Posterior vena cava (tissue), 2 donors: Measurements from ENCODE around the gene RAB35. TPM values are rescaled to one million over a fixed set of nuclear protein-coding genes. Genes with fewer than 3 reads are reported as not detected.

Experiments used
- DNase-seq: peaks from one replicate; pipeline ENCODE4 v3.0.0-alpha.2; 2020; ENCODE audit warnings: low spot score
- intact Hi-C, 2 donors: fragments of 100-400 bp; cut with DNase I; formaldehyde crosslinking; loops; one replicate each; pipeline versions ENCODE4 v1.14.1 to v1.14.2; 2022 to 2023
- total RNA-seq, 2 donors: library from RNA; stranded (reverse); fragmentation: NEBNext Ultra II Directional; extraction: Animal tissue kit (Norgen Biotek cat#: 25700); gene quantifications; one replicate each; pipeline ENCODE4 v1.2.1, GENCODE V29; 2021
- donor health status: DM: yes; HTN: yes; CAD: no.
- donor health status: DM: yes; HTN: yes; CAD: no.

RAB35 gene
- total RNA-seq, 2 donors from 2014 or later: 47.4 to 55.9 TPM

DNA sequence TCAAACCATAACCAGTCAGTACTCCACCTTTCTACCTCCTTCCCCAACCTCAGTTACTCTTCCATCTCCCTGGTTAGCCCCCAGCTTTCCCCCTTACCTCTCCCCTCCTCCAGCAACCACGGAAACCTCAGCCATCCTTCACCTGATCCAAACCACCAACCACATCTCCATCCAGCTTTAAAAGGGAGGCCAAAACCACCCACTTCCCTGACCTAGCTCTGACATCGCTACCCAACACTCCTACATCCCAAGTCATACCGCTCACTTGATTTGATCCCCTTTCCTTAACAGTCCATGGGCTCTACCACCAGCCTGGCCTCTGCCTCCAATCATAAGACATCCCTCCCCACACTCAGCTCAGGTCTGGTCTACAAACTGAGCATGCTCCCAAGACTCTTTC lies 1.5 kb downstream of the RAB35 start:
- DNase-seq: no peak
- intact Hi-C loops: no loop called here

GRCh38 chr12:120110550-120111501 lies 5.7 kb downstream of the RAB35 start:
- peak; percentile 94 for DNase-seq
- intact Hi-C loops: no loop called here

GRCh38 chr12:120109570-120110267 lies 6.8 kb downstream of the RAB35 start:
- intact Hi-C loops: no loop called here
- no peak for DNase-seq

DNA sequence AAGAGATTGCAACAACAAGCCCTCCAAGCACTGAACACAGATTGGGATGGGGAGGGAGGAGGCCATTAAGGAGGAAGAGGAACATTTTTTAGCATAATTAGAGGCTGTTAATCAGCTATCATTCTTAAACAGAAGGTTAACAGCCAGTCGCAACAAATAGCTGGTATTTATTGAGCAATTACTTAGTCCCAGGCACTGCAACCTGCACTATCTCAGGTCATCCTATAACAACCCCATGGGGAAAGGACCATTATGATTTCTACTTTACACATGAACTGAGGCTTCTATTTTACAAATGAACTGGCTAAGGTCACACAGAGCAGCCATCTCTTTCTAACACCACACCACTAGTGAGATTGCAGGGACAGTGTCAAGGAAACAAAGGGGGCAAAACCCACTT lies 10.4 kb downstream of the RAB35 start:
- intact Hi-C loops: no loop called here
- no peak for DNase-seq

DNA sequence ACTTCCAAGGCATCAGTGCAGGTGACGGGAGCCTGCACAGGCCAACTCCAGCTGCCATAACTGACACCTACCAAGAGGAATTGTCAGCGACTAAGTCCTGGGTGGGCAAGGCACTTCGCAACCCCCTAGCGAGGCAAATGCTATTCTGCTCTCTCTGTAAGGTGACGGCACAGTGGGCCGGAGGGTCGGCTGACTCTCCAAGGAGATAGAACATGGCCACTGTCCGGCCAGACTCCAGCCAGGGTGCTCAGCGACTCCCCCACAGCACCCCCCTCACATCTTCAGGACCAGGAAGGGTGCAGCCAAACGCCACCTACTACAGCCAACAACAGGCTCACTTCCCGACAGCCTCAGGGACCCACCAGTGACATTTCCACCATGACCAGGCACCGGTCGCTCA lies 13.2 kb downstream of the RAB35 start:
- intact Hi-C loops: no loop called here
- no peak for DNase-seq

GRCh38 chr12:120103044-120103338 lies 13.6 kb downstream of the RAB35 start:
- intact Hi-C loops: no loop called here
- no peak for DNase-seq

GRCh38 chr12:120102189-120103043 lies 14.1 kb downstream of the RAB35 start:
- intact Hi-C loops: no loop called here
- DNase-seq: no peak

DNA sequence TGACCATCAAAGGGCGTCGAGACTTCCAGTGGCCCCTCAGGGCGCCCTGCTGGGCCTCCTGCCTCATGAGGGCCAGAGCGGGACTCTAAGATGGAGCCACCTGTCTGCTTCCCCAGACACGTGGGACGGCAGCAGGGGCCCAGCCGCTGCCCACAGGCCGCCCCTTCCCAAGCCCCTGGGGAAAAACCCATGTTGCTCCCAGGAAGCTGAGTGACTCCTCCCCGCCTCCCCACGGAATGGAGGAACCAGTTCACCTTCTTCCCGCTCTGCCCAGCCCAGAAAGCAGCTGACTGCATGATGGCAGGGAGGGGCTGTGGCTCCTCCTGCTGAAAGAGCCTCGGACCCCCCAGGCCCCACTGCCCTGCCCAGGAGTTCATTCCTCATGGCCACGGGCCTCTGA lies 14.9 kb downstream of the RAB35 start:
- intact Hi-C loops: no loop called here

GRCh38 chr12:120101182-120101581 lies 15.4 kb downstream of the RAB35 start:
- DNase-seq: no peak
- intact Hi-C loops: no loop called here

More for the DNA sequence above, 14.9 kb downstream of the RAB35 start:
- no peak for DNase-seq

GRCh38 chr12:120100630-120101029 lies 15.9 kb downstream of the RAB35 start:
- intact Hi-C loops: no loop called here
- DNase-seq: peak; percentile 93

GRCh38 chr12:120099738-120100137 lies 16.8 kb downstream of the RAB35 start:
- DNase-seq: no peak
- intact Hi-C loops: no loop called here

GRCh38 chr12:120098756-120099470 lies 17.6 kb downstream of the RAB35 start:
- no peak for DNase-seq
- intact Hi-C loops: no loop called here

DNA sequence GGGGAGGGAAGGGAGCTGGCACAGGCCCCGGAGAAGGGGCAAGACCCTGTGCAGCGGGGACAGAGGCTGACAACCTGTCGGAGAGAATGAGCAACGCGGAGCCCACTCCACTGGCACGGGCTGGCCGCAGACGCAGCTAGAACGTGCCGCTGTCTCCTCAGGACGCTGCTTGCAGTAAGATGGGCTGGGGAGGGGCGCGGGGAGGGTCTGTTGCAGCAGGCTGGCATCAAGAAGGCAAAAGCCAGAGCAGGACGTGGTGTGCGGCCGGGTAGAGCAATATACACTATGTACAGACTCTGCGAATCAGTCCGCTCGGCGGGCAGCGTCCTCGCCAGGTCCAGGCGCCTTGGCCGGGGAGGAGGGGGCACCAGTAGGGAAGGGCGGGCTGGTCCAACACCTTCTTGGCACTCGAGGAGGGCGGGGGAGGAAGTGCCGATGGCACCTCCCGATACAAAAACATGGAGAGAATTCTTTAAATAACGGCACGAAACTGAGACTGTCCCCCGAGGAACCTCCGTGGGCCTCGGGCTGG lies 19.8 kb downstream of the RAB35 start:
- intact Hi-C loops: no loop called here
- DNase-seq: no peak

GRCh38 chr12:120095736-120096135 lies 20.8 kb downstream of the RAB35 start:
- intact Hi-C loops: no loop called here
- no peak for DNase-seq

- intact Hi-C loops: no loop called here
- no peak for DNase-seq
Observed at GRCh38 chr12:120095331-120095730, 21.2 kb downstream of the RAB35 start.

DNA sequence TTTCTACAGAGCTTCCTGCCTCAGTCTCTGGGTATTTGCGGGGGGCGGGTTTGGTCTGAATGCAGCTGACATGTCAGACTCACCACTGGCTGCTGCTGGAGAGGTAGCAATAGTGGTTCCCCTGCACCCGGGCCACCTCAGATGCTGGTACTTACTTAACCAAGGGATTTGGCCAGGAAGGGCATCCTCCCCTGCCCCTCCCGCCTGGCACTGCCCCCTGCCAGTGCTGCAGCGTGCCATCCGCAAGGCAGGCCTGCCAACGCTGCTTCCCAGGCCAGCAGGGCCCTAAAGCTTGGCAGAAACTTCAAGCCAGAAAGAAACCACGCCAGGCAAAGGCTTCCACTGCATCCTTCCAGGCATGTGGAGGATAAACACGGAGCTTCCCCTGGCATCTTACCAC lies 22.1 kb downstream of the RAB35 start:
- no peak for DNase-seq
- intact Hi-C loops: no loop called here

DNA sequence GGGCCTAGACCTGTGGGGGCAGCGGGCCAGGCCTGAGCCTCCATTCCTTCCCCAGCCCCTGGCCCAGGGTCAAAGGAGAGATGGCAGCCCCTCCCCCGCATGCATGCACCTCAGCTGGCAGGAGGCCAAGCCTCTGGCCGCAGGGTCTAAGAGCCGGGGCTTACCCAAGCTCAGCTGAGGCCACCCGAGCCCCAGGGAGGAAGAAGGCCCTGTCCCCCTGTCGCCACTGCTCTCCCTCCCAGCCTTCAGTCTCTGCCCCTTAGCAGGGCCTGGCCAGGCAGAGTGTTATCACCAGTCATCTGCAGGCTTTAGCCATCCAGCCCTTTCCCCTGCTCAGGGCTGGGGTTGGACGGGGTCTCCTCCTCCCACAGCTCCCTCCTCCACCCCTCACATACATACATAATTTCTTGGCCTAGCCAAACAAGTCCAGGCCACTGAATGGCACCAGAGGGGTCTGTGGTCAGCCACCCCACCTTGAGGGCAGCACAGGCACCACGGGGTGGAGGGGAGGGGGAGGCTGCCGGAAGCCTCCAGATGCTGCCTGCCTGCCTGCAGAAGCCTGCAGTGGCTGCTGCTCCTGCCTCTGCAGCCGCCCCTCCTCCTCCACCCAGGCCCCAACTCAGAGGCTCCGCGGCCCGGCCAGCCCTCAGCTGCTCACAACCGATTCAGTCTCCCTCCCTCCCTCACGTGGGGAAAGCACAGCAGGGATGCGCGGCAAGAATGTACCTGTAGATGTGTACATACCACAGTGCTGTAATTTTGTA lies 22.8 kb downstream of the RAB35 start:
- DNase-seq: no peak
- intact Hi-C loops: loop anchor here in 1 of 2 donors (1.0 kb wide), 1 partner anchor 24 kb away; no protein-coding TSS in a partner anchor

DNA sequence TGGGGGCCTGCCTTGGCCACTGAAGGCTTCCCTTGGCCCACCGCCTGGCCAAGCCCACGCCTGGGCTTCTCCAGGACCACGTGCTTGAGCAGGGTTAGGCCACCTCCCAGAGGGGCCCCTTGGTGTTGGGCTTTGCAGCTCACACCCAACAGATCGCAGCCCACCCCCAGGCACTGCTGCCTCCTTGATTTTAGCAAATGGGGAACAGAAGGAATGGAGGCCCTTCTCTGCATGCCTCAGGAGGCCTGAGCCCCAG lies 23.3 kb downstream of the RAB35 start:
- no peak for DNase-seq
- intact Hi-C loops: loop anchor here in 1 of 2 donors (1.0 kb wide), 1 partner anchor 24 kb away; no protein-coding TSS in a partner anchor
